ENCODE data around the gene SAMD11.

DNA sequence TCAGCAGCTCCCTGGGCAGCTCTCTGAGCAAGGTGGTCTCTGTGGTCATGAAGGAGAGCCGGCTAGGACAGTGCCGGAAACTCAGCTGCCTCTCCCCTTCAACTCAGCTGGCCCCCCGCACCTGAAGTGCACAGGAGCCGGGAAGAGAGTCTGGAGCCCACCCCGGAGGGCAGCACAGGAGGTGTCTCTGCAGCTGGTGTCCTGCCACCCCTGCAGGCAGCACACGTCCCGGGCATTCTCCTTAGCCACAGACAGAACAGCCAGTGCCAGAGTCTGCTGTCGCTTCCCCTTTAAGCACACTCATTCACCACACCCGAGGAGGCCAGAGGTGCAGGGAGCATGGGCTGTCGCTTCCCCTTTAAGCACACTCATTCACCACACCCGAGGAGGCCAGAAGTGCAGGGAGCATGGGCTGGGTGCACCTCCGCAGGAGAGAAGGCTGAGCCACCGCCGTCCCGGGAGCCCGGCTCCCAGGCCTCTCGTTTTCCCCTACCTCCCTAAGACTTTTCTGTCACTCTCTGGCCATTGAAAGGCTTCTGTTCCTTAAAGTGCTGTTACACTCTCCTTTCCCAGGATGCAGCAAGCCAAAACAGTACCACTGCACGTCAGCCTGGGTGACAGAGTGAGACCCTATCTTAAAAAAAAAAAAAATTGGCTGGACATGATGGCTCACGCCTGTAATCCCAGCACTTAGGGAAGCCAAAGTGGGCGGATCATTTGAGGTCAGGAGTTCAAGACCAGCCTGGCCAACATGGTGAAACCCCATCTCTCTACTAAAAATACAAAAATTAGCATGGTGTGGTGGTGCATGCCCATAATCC lies 16.9 kb upstream of the SAMD11 start:
- TF ChIP-seq, protein P1, sequence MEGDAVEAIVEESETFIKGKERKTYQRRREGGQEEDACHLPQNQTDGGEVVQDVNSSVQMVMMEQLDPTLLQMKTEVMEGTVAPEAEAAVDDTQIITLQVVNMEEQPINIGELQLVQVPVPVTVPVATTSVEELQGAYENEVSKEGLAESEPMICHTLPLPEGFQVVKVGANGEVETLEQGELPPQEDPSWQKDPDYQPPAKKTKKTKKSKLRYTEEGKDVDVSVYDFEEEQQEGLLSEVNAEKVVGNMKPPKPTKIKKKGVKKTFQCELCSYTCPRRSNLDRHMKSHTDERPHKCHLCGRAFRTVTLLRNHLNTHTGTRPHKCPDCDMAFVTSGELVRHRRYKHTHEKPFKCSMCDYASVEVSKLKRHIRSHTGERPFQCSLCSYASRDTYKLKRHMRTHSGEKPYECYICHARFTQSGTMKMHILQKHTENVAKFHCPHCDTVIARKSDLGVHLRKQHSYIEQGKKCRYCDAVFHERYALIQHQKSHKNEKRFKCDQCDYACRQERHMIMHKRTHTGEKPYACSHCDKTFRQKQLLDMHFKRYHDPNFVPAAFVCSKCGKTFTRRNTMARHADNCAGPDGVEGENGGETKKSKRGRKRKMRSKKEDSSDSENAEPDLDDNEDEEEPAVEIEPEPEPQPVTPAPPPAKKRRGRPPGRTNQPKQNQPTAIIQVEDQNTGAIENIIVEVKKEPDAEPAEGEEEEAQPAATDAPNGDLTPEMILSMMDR (IDR thresholded peaks at IDR 0.05; ENCODE audit: low read length): no peak
- no peak for TF ChIP-seq EZH2 (optimal IDR thresholded peaks at IDR 0.05; ENCODE audit: low read depth, low read length)
